HG03558 (cell line): Measurements from ENCODE around the gene CTCFL.
"Not testable (repeated sequence)": the region's sequence is repeated elsewhere in the genome, so short reads cannot be mapped to it uniquely, and the experiment has no call there.

ENCODE experiments used
- ATAC-seq: cut with Tn5 transposase; IDR thresholded peaks from one replicate; pipeline ENCODE4 v1.9.1; 2021; ENCODE audit warnings: moderate number of reproducible peaks; ENCODE audit not compliant: unreplicated experiment; ENCODE audit errors: extremely low read depth

Gene CTCFL

DNA sequence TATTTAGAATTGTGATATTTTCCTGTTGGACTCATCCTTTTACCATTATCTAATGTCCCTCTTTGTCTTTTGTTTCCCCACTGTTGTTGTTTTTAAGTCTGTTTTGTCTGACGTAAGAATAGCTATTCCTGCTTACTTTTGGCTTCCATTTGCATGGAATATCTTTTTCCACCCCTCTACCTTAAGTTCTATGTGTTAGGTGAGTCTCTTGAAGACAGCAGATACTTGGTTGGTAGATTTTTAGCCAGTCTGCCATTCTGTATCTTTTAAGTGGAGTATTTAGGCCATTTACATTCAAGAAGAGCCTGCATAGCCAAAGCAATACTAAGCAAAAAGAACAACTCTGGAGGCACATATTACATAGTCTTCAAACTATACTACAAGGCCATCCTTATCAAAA is 39.2 kb downstream of the CTCFL start:
- ATAC-seq: no peak

DNA sequence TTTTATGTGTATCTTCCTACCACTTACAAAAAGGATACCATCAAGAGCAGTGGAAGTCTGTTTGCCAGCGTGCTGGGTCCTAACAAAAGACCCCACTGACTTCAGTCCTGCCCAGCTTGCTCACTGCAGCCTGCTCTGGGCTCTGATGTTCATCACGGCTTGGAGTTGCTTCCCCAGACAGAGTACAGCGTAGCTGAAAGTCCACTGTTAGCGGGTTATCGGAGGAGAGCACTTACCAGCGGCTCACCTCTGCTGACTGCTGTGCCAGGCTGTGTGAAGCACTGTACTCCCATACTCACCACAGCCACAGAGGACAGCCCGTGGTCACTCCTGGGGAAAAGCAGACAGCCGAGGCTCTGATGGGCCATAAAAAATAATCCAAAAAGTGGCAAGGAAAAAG is 40.2 kb downstream of the CTCFL start:
- ATAC-seq: no peak

- no peak for ATAC-seq
Measured at GRCh38 chr20:57483287-57484050, 41.5 kb downstream of the CTCFL start.

DNA sequence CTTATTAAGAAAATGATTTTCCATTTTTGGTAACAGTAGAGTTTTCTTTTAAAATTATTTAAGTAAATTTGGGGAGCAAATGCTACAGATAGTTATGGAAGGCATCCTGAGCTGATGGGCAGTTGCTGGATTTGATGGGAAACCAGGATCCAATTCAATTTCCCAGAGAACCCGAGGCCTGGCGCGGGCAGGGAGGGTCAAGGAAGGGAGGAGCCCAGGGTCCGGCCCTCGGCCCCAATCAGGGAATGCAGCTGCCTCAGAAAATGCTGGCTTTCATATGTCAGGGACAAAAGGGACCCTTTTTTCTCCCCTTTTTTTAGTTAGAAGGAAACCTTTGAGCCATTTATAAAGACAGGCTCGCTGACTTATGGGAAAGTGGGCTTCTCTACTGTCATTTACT is 42.1 kb downstream of the CTCFL start:
- ATAC-seq: no peak

DNA sequence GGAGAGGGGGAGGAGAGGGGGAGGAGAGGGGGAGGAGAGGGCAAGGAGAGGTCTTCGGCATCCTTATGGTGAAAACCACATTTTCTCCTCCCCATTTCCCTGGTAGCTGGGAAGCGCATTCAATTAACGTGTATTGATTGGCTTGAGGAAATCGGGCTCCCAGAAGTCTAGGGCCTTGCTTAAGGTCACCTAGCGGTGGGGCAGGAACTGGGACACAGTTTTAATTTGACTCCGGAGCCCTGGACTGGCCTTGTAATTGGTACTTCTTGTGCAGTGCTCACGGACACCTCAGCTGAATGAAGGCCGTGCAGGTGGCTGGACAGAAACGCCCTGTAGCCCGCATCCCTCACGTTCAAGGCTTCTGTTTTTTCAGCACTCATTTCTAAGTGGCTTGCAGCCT is 42.8 kb downstream of the CTCFL start:
- no peak for ATAC-seq

GRCh38 chr20:57481281-57481711 is 43.6 kb downstream of the CTCFL start:
- no peak for ATAC-seq

DNA sequence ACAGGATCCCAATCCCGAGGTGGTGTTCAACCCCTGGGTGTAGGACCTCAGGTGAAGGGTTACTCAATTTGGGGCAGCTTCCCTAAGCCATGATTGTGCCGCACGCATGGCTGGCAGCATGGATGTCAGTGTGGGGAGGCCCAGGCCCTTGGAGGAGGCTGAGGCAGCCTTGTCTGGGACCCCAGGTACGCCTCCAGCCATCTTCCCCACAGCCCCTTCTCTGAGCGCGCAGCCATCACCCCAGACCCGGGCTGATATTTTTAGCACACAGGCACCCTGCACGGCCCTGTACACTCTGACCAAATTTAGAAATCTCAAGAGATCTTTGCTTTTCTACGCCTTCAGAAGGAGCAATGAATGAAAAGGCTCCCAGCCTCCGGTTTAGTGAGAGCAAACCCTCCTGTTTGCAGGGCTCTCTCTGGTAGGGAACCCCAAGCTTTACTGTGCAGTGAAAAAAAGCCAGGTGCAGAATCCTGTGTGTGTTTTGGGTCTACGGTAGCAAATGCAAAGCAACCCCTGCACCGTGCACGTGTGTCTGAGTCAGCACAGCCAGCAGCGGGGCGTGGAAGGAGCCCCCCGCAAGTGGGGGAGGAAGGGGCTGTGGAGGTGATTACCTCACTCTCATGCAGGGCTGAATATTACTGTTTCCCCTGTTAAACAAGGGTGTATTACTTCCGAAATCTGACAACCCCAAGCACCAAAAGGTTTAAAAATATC is 44.3 kb downstream of the CTCFL start:
- ATAC-seq: no peak

DNA sequence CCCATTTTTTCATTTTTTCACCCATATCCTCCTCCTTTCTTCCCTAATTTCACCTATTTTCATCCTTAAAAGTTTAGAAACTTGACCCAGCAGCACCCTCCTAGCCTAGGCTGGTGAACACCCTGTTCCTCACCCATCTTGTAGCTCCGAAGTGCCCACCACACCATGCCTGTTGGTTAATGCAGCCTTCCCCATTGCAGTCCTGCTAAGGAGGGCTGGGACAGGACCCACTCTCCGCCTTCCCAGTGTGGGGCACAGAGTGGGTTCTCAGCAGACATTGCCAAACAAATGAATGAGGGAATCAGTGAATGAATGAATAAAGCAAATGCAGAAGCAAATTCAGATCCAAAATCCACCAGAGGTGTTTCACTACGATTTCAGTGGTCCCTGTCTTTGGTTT is 45.7 kb downstream of the CTCFL start:
- no peak for ATAC-seq

- ATAC-seq: no peak
Measured at GRCh38 chr20:57478176-57478575, 46.8 kb downstream of the CTCFL start.

DNA sequence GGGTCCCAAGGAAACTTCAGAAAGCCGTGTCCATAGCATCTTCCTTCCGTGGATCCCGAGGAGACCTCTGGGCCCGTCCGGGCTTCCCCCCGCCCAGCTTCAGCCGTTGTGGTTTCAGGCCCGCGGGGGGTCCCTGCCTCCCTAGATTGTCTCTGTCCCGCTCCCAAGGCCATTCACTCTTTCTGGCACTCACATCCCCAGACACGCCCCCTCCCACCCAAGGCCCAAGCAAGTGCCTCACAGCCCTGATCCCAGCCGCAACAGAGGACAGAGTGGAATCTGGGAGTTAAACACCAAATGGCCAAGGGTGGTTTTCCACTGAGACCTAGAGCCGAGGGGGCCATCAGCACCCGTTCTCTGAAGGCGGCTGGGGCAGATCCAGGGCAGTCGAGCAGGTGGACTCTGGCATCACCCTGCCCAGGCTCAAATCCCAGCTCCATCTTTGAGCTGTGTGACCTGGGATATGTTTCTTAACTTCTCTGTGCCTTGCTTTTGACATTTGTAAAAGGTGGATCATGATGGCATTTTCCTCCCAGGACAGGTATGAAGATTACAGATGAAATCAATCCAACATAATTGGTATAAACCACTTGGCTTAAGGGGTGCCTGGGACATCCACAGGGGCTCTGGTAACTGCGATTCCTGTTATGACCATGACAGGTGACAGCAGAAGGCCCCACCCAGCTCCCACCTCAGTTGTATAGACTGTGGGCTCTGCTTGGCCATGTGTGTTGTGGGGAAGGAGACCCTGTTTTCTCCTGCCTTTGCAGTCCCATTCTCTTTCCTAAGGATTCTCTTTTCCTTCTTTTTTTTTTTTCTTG is 48.1 kb downstream of the CTCFL start:
- no peak for ATAC-seq

- ATAC-seq: no peak
Measured at GRCh38 chr20:57476084-57476526, 48.8 kb downstream of the CTCFL start.

DNA sequence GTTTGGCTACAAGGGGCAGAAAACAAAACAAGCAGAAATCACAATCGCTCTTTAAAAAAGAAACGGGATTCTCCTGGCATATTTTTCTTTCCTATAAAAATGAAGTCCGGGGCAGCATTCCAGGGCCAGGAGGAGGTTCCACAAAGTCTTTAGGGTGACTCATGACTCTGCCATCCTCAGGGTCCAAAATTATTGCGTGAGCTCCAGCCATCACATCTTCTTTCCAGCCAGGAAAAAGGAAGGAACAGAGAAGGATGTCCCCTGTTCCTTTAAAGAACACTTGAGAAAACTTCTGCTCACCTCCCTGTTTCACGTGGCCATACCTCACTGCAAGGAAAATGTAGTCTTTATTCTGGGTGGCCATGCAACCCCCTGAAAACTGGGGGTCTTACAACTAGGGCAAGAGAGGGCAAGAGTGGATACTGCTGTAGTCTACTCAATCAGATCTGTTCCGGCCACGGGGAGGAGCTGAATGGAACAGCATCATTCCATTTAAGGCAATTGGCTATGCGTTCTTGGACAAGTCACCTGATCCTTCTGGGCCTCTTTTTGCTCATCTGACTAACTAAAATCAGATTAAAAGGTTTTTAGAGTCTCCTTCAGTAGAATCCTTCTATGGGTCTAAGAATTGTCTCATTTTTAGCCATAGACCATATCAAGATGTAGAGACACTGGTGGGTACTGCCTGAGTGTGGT is 49.4 kb downstream of the CTCFL start:
- no peak for ATAC-seq

GRCh38 chr20:57474816-57475215 is 50.1 kb downstream of the CTCFL start:
- no peak for ATAC-seq

DNA sequence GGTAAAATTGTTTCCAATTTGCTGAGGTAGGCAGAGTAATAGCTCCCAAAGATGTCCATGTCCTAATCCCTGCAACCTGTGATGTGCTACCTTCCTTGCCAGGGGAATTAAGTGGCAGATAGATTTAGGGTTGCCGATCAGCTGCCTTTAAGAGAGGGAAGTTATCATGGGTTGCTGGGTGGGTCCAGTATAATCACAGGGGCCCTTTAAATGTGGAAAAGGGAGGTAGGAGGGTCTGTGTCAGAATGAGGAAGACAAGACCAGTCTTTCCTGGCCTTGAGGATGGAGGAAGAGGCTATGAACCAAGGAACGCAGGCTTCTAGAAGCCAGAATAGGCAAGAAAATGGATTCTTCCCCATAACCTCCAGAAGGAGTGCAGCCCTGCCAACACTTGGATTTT is 50.7 kb downstream of the CTCFL start:
- ATAC-seq: no peak

GRCh38 chr20:57473246-57474048 is 51.5 kb downstream of the CTCFL start:
- ATAC-seq: peak; percentile 41

- ATAC-seq: not testable (repeated sequence)
Measured at GRCh38 chr20:57472474-57472873, 52.5 kb downstream of the CTCFL start.

- ATAC-seq: no peak
Measured at GRCh38 chr20:57471496-57472372, 53.2 kb downstream of the CTCFL start.

GRCh38 chr20:57470666-57471495 is 54.1 kb downstream of the CTCFL start:
- ATAC-seq: no peak
